Mucosa of descending colon (tissue), 3 donors: ENCODE measurements around the gene PKD1L1. TPM values are rescaled to one million over a fixed set of nuclear protein-coding genes. Genes with fewer than 3 reads are reported as not detected.
A peak's percentile ranks its signal among the peaks of the same experiment; 100 is the strongest.

Experiments used
- ATAC-seq: fragments of 200-7000 bp; cut with Tn5 transposase; one replicate; pipeline ENCODE4 v1.9.1; 2020; ENCODE audit warnings: mild to moderate bottlenecking, moderate library complexity
- DNase-seq, 3 donors: peaks; one replicate each; pipeline ENCODE4 v3.0.0-alpha.2; 2020
- H3K36me3 ChIP-seq: fragments of 200-600 bp; one replicate; pipeline ENCODE4 v1.8.0; 2021; ENCODE audit warnings: low read depth, mild to moderate bottlenecking
- H3K4me1 ChIP-seq: fragments of 200-600 bp; one replicate; pipeline ENCODE4 v1.8.0; 2021; ENCODE audit warnings: low read depth, mild to moderate bottlenecking
- H3K4me3 ChIP-seq: fragments of 200-600 bp; one replicate; pipeline ENCODE4 v1.8.0; 2021; ENCODE audit warnings: mild to moderate bottlenecking
- H3K9me3 ChIP-seq: fragments of 200-600 bp; one replicate; pipeline ENCODE4 v1.8.0; 2021; ENCODE audit warnings: mild to moderate bottlenecking
- CTCF ChIP-seq: fragments of 200-600 bp; IDR thresholded peaks from one replicate; pipeline ENCODE4 v1.8.0; 2022; ENCODE audit warnings: antibody characterized with exemption, mild to moderate bottlenecking
- intact Hi-C, 2 donors: fragments of 100-400 bp; cut with DNase I in 1 of 2; cut with micrococcal nuclease in 1 of 2; formaldehyde crosslinking; loops; one replicate each; pipeline versions ENCODE4 v1.11.0 to v1.11.1; 2022; cut with DNase I, micrococcal nuclease
- total RNA-seq, 3 donors: library from RNA; stranded (reverse); fragmentation: NEBNext Ultra II Directional in 2 of 3; extraction: Animal tissue kit (Norgen Biotek cat#: 25700) in 2 of 3; gene quantifications; one replicate each; pipeline versions ENCODE4 v1.2.1 to v1.2.4, GENCODE V29; 2021 to 2023
- donor health status: DM: no; HTN: no; CAD: no; lungs with moderate emphysema.
- donor health status: DM: no; HTN: no; CAD: no.
- donor health status: DM: no; HTN: yes; CAD: no.

Gene PKD1L1
- total RNA-seq, 3 donors from 2014 or later = 0.60 to 0.95 (median 0.61) TPM

GRCh38 chr7:47780555-47780954 lies 167.7 kb downstream of the PKD1L1 start:
- Histone ChIP-seq H3K9me3 (no peaks in the 10 kb centered on the region), H3K36me3 (no peaks in the 10 kb centered on the region), H3K4me3 (no peak overlapping the region), H3K4me1 (no peaks in the 10 kb centered on the region)
- DNase-seq (no peak), ATAC-seq (no peak)
- TF ChIP-seq CTCF = no peak
- intact Hi-C loops = no loop called here

GRCh38 chr7:47779341-47779771 lies 168.9 kb downstream of the PKD1L1 start:
- no peaks in the 10 kb centered on the region for H3K9me3 ChIP-seq
- intact Hi-C loops = no loop called here
- ATAC-seq = no peak
- no peaks in the 10 kb centered on the region for H3K36me3 ChIP-seq
- no peak for DNase-seq
- no peaks in the 10 kb centered on the region for H3K4me1 ChIP-seq
- TF ChIP-seq CTCF = no peak
- no peak overlapping the region for H3K4me3 ChIP-seq

- Histone ChIP-seq H3K4me3 (no peak overlapping the region), H3K36me3 (no peaks in the 10 kb centered on the region), H3K9me3 (no peaks in the 10 kb centered on the region), H3K4me1 (no peaks in the 10 kb centered on the region)
- intact Hi-C loops = no loop called here
- DNase-seq = no peak
- TF ChIP-seq CTCF = no peak
- ATAC-seq = peak; percentile 52
Observed at GRCh38 chr7:47778153-47778661, 170.1 kb downstream of the PKD1L1 start.

- no peak for TF ChIP-seq CTCF
- ATAC-seq (no peak), DNase-seq (no peak)
- Histone ChIP-seq H3K4me3 (no peak overlapping the region), H3K4me1 (no peaks in the 10 kb centered on the region), H3K9me3 (no peaks in the 10 kb centered on the region), H3K36me3 (no peaks in the 10 kb centered on the region)
- intact Hi-C loops = no loop called here
Observed at GRCh38 chr7:47777531-47778152, 170.6 kb downstream of the PKD1L1 start.

GRCh38 chr7:47776335-47776734 lies 171.9 kb downstream of the PKD1L1 start:
- ATAC-seq (no peak), DNase-seq (no peak)
- TF ChIP-seq CTCF = no peak
- no peaks in the 10 kb centered on the region for H3K9me3 ChIP-seq
- H3K4me1 ChIP-seq = no peaks in the 10 kb centered on the region
- intact Hi-C loops = no loop called here
- no peak overlapping the region for H3K4me3 ChIP-seq
- H3K36me3 ChIP-seq = no peaks in the 10 kb centered on the region
